ENCODE data around the gene WNT5B. TPM values are rescaled to one million over a fixed set of nuclear protein-coding genes. Genes with fewer than 3 reads are reported as not detected.

WNT5B gene
- total and polyA plus RNA-seq, 4 donors = 0.59 to 2.4 (median 0.97) TPM

DNA sequence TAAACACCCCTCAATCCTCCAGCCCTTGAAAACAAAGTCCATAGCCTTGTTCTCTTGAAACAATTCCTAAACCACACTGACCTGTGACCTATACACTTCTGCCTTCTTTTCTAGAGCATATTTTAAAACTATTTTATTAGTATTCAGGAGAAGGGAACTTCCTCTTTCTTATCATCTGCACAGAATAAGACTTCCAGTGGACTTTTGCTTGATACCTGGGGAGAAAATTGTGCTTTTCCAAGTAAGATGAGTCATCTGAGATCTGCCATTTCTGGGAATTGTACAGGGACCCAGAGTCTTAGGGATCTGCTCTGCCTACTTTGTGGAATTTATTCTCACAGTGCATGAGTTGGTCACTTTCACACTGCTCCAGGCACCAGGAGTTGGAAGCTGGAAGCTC is 10.5 kb upstream of the WNT5B start (continued):
- TF ChIP-seq ZBTB33 (IDR thresholded peaks at IDR 0.05) = no peak

DNA sequence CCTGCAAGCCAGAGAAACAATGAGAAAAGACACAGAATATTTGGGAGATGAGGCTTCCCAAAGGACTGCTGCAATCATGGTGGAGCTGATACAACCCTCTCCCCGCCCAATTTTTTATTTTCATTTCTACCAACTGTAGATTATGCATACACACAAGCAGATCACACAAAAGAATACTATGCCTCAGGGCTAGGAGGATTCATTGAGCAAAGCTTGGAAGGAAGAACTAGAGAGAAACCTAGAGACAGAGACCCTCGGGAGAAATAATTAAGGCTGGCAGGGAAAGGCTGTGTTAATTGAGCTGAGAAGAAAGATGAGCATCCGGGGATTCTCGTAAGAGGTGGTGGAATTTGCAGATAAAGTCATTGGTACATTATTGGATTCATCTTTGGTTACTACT is 9.9 kb upstream of the WNT5B start:
- 87% methylated on average over 4 of the region's 4 CpGs for WGBS
- Histone ChIP-seq H3K27me3 (ENCODE audit: control insufficient read depth in 4 of 4, insufficient read depth in 4 of 4, low read length in 3 of 4) (no peaks in the 10 kb centered on the region), H3K27ac (ENCODE audit: low read depth in 1 of 2, low read length in 2 of 2) (no peak overlapping the region), H3K4me3 (ENCODE audit: low read depth in 1 of 3, low read length in 3 of 3) (no peak overlapping the region), H3K9ac (ENCODE audit: low read depth in 1 of 2, low read length in 2 of 2) (no peak overlapping the region), H3K36me3 (ENCODE audit: control insufficient read depth in 4 of 4, insufficient read depth in 3 of 4, low read depth in 1 of 4, low read length in 3 of 4) (no peaks in the 10 kb centered on the region), H3K4me1 (ENCODE audit: control insufficient read depth in 4 of 4, insufficient read depth in 4 of 4, low read length in 3 of 4) (no peaks in the 10 kb centered on the region), H3K9me3 (ENCODE audit: control insufficient read depth in 4 of 4, low read length in 3 of 4) (no peaks in the 10 kb centered on the region)
- DNase-seq (ENCODE audit: low spot score) = no peak
- no peak for TF ChIP-seq HNF4A (conservative IDR thresholded peaks at IDR 0.05)

DNA sequence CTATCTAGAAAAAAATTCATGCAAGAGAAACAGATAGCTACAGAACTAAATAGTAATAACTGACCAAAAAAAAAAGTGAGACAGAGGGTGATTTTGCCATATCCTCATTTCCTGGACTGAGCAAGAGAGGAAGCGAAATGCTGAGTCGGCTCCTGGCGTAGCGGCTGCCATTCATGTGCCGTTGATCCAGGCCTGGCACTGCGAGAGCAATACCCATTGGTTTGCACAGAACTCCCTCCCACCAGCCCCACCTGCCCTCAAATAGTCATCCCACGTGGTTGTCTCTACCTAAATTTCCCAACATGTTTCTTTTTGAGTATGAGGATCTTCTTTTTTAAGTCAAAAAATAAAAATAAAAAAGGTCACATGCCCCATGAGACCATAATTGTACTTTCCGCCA is 9.4 kb upstream of the WNT5B start:
- Histone ChIP-seq H3K27ac (ENCODE audit: low read depth in 1 of 2, low read length in 2 of 2) (no peak overlapping the region), H3K27me3 (ENCODE audit: control insufficient read depth in 4 of 4, insufficient read depth in 4 of 4, low read length in 3 of 4) (no peaks in the 10 kb centered on the region), H3K36me3 (ENCODE audit: control insufficient read depth in 4 of 4, insufficient read depth in 3 of 4, low read depth in 1 of 4, low read length in 3 of 4) (no peaks in the 10 kb centered on the region), H3K4me3 (ENCODE audit: low read depth in 1 of 3, low read length in 3 of 3) (no peak overlapping the region), H3K9ac (ENCODE audit: low read depth in 1 of 2, low read length in 2 of 2) (no peak overlapping the region), H3K4me1 (ENCODE audit: control insufficient read depth in 4 of 4, insufficient read depth in 4 of 4, low read length in 3 of 4) (no peaks in the 10 kb centered on the region), H3K9me3 (ENCODE audit: control insufficient read depth in 4 of 4, low read length in 3 of 4) (no peaks in the 10 kb centered on the region)
- DNase-seq (ENCODE audit: low spot score) = no peak
- WGBS = 67% methylated on average over 8 of the region's 8 CpGs
- TF ChIP-seq SP1 (IDR thresholded peaks at IDR 0.05) = no peak
- TF ChIP-seq ATF3 (IDR thresholded peaks at IDR 0.05) = no peak
- no peak for TF ChIP-seq YY1 (IDR thresholded peaks at IDR 0.05)

GRCh38 chr12:1620092-1620491 is 8.9 kb upstream of the WNT5B start:
- no peaks in the 10 kb centered on the region for H3K27me3 ChIP-seq (ENCODE audit: control insufficient read depth in 4 of 4, insufficient read depth in 4 of 4, low read length in 3 of 4)
- H3K9me3 ChIP-seq (ENCODE audit: control insufficient read depth in 4 of 4, low read length in 3 of 4) = no peaks in the 10 kb centered on the region
- H3K27ac ChIP-seq (ENCODE audit: low read depth in 1 of 2, low read length in 2 of 2) = no peak overlapping the region
- H3K36me3 ChIP-seq (ENCODE audit: control insufficient read depth in 4 of 4, insufficient read depth in 3 of 4, low read depth in 1 of 4, low read length in 3 of 4) = no peaks in the 10 kb centered on the region
- H3K4me3 ChIP-seq (ENCODE audit: low read depth in 1 of 3, low read length in 3 of 3) = no peak overlapping the region
- H3K9ac ChIP-seq (ENCODE audit: low read depth in 1 of 2, low read length in 2 of 2) = no peak overlapping the region
- 60% methylated on average over 1 of the region's 1 CpG for WGBS
- H3K4me1 ChIP-seq (ENCODE audit: control insufficient read depth in 4 of 4, insufficient read depth in 4 of 4, low read length in 3 of 4) = no peaks in the 10 kb centered on the region
- no peak for DNase-seq (ENCODE audit: low spot score)
- no peak for TF ChIP-seq HNF4G (IDR thresholded peaks at IDR 0.05)
- no peak for TF ChIP-seq RXRA (IDR thresholded peaks at IDR 0.05)
- no peak for TF ChIP-seq JUND (IDR thresholded peaks at IDR 0.05)
- TF ChIP-seq RAD21 (IDR thresholded peaks at IDR 0.05) = no peak
- no peak for TF ChIP-seq ATF3 (IDR thresholded peaks at IDR 0.05)
- TF ChIP-seq YY1 (IDR thresholded peaks at IDR 0.05) = no peak
- no peak for TF ChIP-seq SP1 (IDR thresholded peaks at IDR 0.05)
- no peak for TF ChIP-seq FOXA2 (IDR thresholded peaks at IDR 0.05)
- TF ChIP-seq TAF1 (conservative IDR thresholded peaks at IDR 0.05) = no peak
- no peak for TF ChIP-seq FOXA1 (IDR thresholded peaks at IDR 0.05)
- no peak for TF ChIP-seq MAX (IDR thresholded peaks at IDR 0.05)
- TF ChIP-seq ZBTB33 (IDR thresholded peaks at IDR 0.05) = no peak
- no peak for TF ChIP-seq HNF4A (conservative IDR thresholded peaks at IDR 0.05)
- no peak for TF ChIP-seq NR2F2 (IDR thresholded peaks at IDR 0.05)
- no peak for TF ChIP-seq EGR1 (IDR thresholded peaks at IDR 0.05; ENCODE audit: low read depth in 2 of 2)
- no peak for TF ChIP-seq GABPA (IDR thresholded peaks at IDR 0.05 in 1 of 2, conservative IDR thresholded peaks at IDR 0.05 in 1 of 2)
- TF ChIP-seq CTCF (IDR thresholded peaks at IDR 0.05; ENCODE audit: low read depth, low read length, missing input control) = no peak
